GM13977 (cell line): Measurements from ENCODE around the gene CBLIF.
"Not testable (repeated sequence)": the region's sequence is repeated elsewhere in the genome, so short reads cannot be mapped to it uniquely, and the experiment has no call there.

ENCODE experiments used
- DNase-seq: peaks from one replicate; pipeline ENCODE4 v3.0.0; 2012; ENCODE audit warnings: low spot score
- CTCF ChIP-seq: IDR thresholded peaks from 2 replicates; pipeline ENCODE4 v1.5.1; 2012; ENCODE audit warnings: mild to moderate bottlenecking, control low read depth; ENCODE audit not compliant: insufficient read depth; ENCODE audit errors: extremely low read depth, missing control alignments
- in situ Hi-C: fragments of 300-500 bp; cut with MboI; formaldehyde crosslinking; loops from one replicate; pipeline ENCODE4 v1.12.0; 2022; ENCODE audit warnings: low sequenced_read_pairs, low pct_unique_long_range_greater_than_20kb, mixed read lengths, inconsistent platforms; ENCODE audit not compliant: unreplicated experiment

Gene CBLIF

GRCh38 chr11:59791639-59792038 lies 53.7 kb downstream of the CBLIF start:
- TF ChIP-seq CTCF = no peak
- in situ Hi-C loops = no loop called here
- DNase-seq = no peak

GRCh38 chr11:59787816-59788215 lies 57.5 kb downstream of the CBLIF start:
- in situ Hi-C loops = no loop called here
- TF ChIP-seq CTCF = no peak
- no peak for DNase-seq

- TF ChIP-seq CTCF = no peak
Observed at GRCh38 chr11:59787255-59787588, 58.1 kb downstream of the CBLIF start.

GRCh38 chr11:59785818-59786217 lies 59.5 kb downstream of the CBLIF start:
- no peak for DNase-seq
- TF ChIP-seq CTCF = no peak
- in situ Hi-C loops = no loop called here

More at GRCh38 chr11:59787255-59787588, 58.1 kb downstream of the CBLIF start:
- no peak for DNase-seq
- in situ Hi-C loops = no loop called here

- DNase-seq, in situ Hi-C loops: not testable (repeated sequence)
Observed at GRCh38 chr11:59784441-59784840, 60.9 kb downstream of the CBLIF start.

- in situ Hi-C loops = no loop called here
- DNase-seq = no peak
- no peak for TF ChIP-seq CTCF
Observed at GRCh38 chr11:59783632-59784090, 61.6 kb downstream of the CBLIF start.

- TF ChIP-seq CTCF = no peak
- no peak for DNase-seq
- in situ Hi-C loops = no loop called here
Observed at GRCh38 chr11:59782080-59782479, 63.2 kb downstream of the CBLIF start.
